HG03139 (cell line): Measurements from ENCODE around the gene HCN3.

Source experiments
- ATAC-seq: cut with Tn5 transposase; IDR thresholded peaks from one replicate; pipeline ENCODE4 v1.9.1; 2021; ENCODE audit not compliant: unreplicated experiment

The HCN3 gene

GRCh38 chr1:155254228-155254713 is 23.0 kb upstream of the HCN3 start:
- no peak for ATAC-seq

- no peak for ATAC-seq
These were observed 22.5 kb upstream of the HCN3 start for GRCh38 chr1:155254714-155255242.

GRCh38 chr1:155255243-155256007 is 21.8 kb upstream of the HCN3 start, which contains the start of gene ENTREP3:
ENTREP3 (minus strand) TSS chr1:155255483; CDS start chr1:155254877, 606 bp downstream.
- ATAC-seq: no peak

- no peak for ATAC-seq
These were observed 21.0 kb upstream of the HCN3 start for GRCh38 chr1:155256058-155256852.

DNA sequence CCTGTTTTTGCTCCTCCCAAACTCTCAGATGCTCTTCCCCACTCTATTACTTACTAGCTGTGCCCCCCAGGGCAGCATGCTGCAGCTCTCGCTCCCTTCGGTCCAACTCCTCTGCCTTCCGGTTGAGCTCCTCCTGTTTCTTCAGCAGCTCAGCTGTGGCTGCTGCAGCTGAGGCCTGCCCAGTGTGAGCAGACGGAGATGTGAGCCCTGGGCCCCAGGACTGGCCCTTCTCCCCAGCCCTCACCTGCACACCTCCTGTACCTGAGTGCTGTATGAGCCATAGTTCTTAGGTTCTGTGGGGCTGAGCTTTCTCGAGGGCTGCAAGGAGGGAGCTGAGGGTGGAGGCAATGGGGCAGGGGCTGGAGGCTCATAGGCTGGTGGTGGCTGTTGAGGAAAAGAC is 17.0 kb upstream of the HCN3 start:
- no peak for ATAC-seq

GRCh38 chr1:155261493-155261851 is 15.8 kb upstream of the HCN3 start:
- no peak for ATAC-seq

DNA sequence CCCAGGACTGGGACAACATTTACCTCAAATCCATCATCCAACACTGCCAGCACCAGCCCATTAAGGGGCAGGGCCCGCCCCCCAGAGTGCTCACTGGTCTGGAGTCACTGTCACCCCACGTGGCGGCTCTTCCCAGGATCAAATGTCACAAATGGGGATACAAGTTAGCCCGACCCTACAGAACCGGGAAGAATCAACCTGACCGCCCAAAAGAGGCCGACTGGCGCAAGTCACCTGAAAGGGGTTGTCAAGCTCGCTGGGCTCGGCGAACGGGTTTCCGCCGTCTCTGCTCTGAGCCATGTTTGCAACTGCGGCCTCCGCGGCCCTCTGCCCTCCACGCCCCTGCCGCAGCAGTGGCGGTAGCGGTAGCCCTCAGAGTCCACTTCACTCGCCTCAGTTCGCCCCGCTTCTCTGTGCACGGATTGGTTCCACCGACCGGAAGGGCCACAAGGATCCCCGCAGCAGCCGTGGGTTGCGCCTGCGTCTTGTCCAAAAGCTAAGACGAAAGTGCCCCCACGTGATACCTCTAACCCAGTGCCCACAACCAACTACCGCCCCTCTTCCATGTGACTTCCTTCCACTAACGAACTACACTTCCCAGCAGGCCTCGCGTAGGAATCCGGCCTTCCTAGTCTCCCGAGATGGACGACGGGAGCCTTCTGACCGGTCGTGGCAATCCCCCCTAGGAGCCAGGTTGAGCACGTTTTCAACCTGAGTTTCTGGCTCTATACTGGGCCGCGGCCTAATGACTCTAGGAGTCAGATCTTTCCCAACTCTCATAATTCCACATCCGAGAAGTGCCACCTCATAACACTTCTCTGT is 15.2 kb upstream of the HCN3 start, which contains the start of gene SCAMP3:
Gene SCAMP3, minus strand, starts transcription at position 509 of the 822 bp plus-strand sequence. Its CDS starts 209 bp downstream, at position 300.
- peak; percentile 92 for ATAC-seq

DNA sequence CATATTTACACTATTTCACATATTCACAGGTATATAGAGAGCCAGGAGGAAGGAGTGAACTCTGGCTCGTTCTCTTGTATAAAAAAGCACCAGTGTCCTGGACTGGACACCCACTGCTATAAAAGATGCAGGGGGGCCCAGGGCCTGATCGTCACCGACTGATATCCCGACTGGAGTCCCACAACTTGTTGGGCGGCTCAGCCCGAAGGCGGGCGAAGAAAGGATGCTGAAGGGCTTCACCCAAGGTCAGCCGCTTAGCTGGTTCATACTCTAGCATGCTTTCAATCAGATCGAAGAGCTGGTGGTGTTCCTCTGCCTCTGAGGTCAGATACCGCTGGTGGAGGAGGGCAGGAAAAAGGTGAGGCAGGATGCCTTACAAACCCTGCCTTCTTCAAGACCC is 14.2 kb upstream of the HCN3 start:
- no peak for ATAC-seq

DNA sequence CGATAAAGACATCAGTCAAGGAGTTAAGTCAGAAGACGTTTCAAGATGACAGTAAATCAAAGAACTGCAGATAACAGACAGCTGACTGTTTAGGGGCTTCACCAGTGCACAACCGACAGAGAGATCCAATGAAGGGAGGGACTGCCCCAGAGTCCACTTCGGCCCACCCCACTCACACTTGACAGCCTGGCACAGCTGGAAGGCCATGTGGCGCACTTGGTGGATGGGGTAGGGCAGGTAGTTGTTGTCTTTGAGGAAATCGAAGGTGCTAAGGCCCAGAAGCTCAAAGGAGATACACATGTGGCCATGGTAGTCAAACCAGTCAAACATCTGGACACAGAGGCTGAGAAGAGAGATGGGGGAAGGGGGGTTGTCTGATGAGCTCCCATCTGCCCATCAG is 10.7 kb upstream of the HCN3 start:
- no peak for ATAC-seq

DNA sequence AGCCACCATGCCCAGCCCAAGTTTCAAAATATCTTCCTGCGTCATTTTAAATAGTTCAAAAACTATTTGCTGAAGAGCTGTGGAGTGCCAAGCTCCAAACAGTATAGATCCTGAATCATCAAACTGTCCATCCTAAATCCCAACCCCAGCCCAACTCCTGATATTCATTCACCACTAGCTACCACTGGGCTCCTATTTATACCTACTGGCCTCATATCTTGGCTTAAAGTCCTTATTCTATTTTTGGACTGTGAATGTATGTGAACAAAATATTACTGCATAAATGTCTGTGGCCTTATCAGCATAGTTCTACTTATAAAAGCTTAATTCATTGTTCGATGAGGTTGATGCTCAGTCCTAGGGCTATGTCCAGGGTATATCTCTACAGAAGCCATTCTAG is 9.9 kb upstream of the HCN3 start:
- ATAC-seq: no peak

- ATAC-seq: no peak
These were observed 8.6 kb upstream of the HCN3 start for GRCh38 chr1:155268630-155269029.

GRCh38 chr1:155269381-155269780 is 7.9 kb upstream of the HCN3 start:
- ATAC-seq: no peak

- peak; percentile 14 for ATAC-seq
These were observed 4.6 kb upstream of the HCN3 start for GRCh38 chr1:155272466-155273342.

DNA sequence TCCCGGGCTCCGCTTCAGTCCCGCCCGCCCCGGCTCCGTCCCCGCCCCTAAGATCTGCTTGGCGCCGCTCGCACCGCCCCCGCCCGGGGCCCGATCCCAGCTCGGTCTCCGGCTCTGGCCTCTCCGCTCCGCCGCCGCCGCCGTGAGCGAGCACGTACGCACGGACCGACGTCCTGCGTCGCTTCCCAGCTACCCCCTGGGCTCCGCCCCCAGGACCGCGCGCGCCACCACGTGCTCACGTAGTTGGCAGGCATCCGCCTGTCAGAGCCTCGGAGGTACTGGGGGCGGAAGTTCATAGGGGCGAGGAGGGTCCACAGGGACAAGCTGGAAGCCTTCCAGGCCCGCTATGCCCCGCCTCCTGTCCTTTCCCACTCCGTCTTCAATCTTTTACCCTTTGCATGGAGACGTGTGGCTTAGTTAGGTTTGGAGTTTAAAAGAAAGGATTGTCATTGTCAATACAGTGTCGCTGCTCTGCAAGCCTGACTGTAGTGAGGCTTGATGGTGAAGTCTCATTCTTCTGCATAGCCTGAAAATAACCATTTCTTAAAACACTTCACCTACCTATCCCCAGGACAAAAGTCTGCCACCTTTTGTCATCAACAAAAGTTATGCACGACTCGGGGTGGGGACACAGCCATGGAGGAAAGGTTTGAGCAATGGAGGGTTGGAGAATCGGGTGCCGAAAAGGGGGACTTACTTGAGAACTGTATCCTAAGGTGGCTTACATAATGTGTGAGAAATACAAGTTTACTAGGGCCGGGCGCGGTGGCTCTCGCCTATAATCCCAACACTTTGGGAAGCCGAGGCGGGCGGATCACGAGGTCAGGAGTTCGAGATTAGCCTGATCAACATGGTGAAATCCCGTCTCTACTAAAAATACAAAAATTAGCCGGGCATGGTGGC is 3.7 kb upstream of the HCN3 start, which contains the start of gene CLK2:
Gene CLK2, minus strand, starts transcription at position 162 of the 903 bp plus-strand sequence. CDS start 2,527 bp downstream, outside the sequence.
- peak; percentile 75 for ATAC-seq

- ATAC-seq: no peak
These were observed 832 bp downstream of the HCN3 start for GRCh38 chr1:155277902-155278688.

DNA sequence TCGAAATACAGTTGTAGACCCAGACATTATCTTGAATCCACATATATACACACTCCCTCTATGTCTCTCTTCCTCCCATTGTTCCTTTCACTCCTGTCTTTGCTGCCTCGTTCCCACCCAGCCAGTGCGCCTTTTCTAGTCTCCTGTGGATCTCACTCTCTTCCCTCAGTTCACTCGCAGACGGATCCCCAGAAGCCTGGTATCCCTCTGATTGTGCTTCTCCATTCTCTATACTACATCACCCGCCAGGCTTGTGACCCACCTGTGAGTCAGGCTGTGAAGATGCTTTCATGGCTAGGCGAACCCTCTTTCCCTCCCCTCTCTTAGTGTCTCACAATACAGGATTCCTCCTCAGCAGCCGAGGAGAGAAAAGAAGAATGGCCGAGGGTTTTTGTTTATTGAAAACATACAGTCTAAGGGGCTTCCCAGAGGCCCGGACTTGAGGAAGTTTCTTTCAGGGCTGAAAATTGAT is 1.5 kb downstream of the HCN3 start:
- ATAC-seq: no peak

DNA sequence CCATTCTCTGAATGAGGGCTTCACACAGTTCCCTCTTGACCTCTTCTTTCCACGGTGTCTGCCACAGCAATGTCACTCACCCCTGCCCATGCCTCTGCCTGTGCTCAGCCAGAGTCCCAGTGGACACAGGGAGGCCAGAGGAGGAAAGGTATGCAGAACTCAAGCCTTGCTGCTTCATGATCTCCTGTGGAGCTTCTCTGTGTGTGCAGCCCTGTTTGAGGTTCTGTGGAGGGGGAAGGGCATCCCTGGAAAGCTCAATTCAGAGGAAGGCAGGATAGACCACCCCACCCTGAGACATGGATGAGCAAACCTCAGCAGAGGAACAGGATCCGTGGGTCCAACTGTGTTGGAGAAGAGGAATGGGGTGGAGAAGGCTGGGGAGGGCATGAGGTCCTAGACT is 2.0 kb downstream of the HCN3 start:
- no peak for ATAC-seq
